Body of pancreas (tissue), 4 donors: ENCODE results near the gene ACBD6.

Experiments
- POLR2A ChIP-seq, 3 donors: fragments of 450-650 bp; IDR thresholded peaks; one replicate each; pipeline ENCODE4 v1.6.1; 2016; ENCODE audit warnings: antibody characterized with exemption in 3 of 3, mild to moderate bottlenecking in 2 of 3
- TF ChIP-seq, protein P1 (sequence below), 7 experiments: fragments of 450-650 bp in 4 of 7; fragments of 200-600 bp in 3 of 7; sonication (generic) in 3 of 7; IDR thresholded peaks; one replicate each; pipeline ENCODE4 v1.5.1; 2016 to 2019; ENCODE audit warnings: antibody characterized with exemption in 7 of 7

DNA sequence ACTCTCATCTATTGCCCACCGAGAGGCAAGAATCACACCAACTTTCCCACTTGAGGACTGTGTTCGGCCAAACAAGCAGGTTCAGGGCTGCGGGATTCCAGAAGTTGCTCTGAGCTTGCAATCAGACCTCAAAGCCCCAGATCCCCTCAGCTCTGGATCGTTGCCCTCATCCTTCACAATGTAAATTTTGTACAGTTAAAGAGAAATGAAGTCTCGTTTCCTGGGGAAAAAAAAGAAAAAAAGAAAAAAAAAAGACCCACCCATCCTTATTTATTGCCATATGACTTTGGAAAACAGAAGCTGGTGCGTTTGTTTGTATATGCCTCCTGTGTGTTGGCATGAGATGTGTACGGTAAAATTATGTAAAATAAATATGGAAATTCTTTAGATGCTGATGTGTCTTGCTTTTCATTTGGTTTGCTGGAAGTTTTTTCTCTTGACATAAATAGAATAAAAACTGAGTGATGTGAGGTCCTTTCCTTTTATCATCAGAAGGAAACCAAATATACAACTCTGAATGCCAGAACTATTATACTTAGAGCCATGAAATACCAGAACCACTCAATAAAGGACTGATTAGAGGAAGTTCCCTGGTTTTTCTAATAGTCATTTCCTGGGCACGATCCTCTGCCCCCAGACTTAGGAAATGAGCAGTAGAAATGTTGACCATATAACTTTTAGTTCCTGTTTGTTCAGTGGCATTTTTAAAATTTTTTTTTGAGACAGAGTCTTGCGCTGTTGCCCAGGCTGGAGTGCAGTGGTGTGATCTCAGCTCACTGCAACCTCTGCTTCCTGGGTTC, 223.6 kb downstream of the ACBD6 start:
- TF ChIP-seq, protein P1, sequence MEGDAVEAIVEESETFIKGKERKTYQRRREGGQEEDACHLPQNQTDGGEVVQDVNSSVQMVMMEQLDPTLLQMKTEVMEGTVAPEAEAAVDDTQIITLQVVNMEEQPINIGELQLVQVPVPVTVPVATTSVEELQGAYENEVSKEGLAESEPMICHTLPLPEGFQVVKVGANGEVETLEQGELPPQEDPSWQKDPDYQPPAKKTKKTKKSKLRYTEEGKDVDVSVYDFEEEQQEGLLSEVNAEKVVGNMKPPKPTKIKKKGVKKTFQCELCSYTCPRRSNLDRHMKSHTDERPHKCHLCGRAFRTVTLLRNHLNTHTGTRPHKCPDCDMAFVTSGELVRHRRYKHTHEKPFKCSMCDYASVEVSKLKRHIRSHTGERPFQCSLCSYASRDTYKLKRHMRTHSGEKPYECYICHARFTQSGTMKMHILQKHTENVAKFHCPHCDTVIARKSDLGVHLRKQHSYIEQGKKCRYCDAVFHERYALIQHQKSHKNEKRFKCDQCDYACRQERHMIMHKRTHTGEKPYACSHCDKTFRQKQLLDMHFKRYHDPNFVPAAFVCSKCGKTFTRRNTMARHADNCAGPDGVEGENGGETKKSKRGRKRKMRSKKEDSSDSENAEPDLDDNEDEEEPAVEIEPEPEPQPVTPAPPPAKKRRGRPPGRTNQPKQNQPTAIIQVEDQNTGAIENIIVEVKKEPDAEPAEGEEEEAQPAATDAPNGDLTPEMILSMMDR (IDR thresholded peaks at IDR 0.05): no peak
- no peak for TF ChIP-seq POLR2A (IDR thresholded peaks at IDR 0.05)
